Lung (tissue), 16 donors: ENCODE measurements around the gene CACNB1. TPM values are rescaled to one million over a fixed set of nuclear protein-coding genes. Genes with fewer than 3 reads are reported as not detected.
A peak's percentile ranks its signal among the peaks of the same experiment; 100 is the strongest.

Experiments
- ATAC-seq: fragments of 200-7000 bp; cut with Tn5 transposase; one replicate; pipeline ENCODE4 v1.9.1; 2020; ENCODE audit warnings: moderate number of reproducible peaks; ENCODE audit not compliant: insufficient read depth, low FRiP score
- DNase-seq, 3 donors: peaks; one replicate each; pipeline ENCODE4 v3.0.0-alpha.2; 2013 to 2017
- H3K27ac ChIP-seq, 2 donors: one replicate each; pipeline ENCODE4 v1.5.1; 2013; ENCODE audit warnings: mild to moderate bottlenecking in 2 of 2, moderate library complexity in 2 of 2, control low read depth in 1 of 2, inconsistent platforms in 1 of 2, low read depth in 1 of 2, low read length in 1 of 2
- H3K27me3 ChIP-seq, 3 donors: one replicate each; pipeline ENCODE4 v1.5.1; 2013; ENCODE audit warnings: low read length in 2 of 3; ENCODE audit not compliant: control insufficient read depth in 3 of 3, insufficient read depth in 3 of 3
- H3K36me3 ChIP-seq, 4 donors: one replicate each; pipeline ENCODE4 v1.5.1; 2013; ENCODE audit warnings: low read length in 4 of 4, mild to moderate bottlenecking in 1 of 4, moderate library complexity in 1 of 4; ENCODE audit not compliant: control insufficient read depth in 4 of 4, insufficient read depth in 4 of 4
- H3K4me1 ChIP-seq, 5 donors: one replicate each; pipeline ENCODE4 v1.5.1; 2013; ENCODE audit warnings: low read length in 5 of 5, mild to moderate bottlenecking in 2 of 5, moderate library complexity in 1 of 5; ENCODE audit not compliant: control insufficient read depth in 5 of 5, insufficient read depth in 5 of 5
- H3K4me3 ChIP-seq: one replicate; pipeline ENCODE4 v1.5.1; 2013; ENCODE audit warnings: mild to moderate bottlenecking, control low read depth, moderate library complexity
- H3K9ac ChIP-seq, 2 donors: one replicate each; pipeline ENCODE4 v1.5.1; 2013; ENCODE audit warnings: low read length in 2 of 2, control low read depth in 1 of 2; ENCODE audit not compliant: insufficient read depth in 1 of 2
- H3K9me3 ChIP-seq, 4 donors: one replicate each; pipeline ENCODE4 v1.5.1; 2013; ENCODE audit warnings: low read length in 3 of 4, mild to moderate bottlenecking in 1 of 4, moderate library complexity in 1 of 4; ENCODE audit not compliant: control insufficient read depth in 4 of 4, insufficient read depth in 3 of 4
- WGBS, 2 donors: extraction: QIAGEN DNeasy Blood & Tissue Kit; methylation state at CpG; one replicate each; pipeline ENCODE4 v1.1.7; 2013; 5-methylcytosine and 5-hydroxymethylcytosine counted together
- long read RNA-seq, 5 donors: transcript quantifications; one replicate each; lab custom pipeline, GENCODE V29; 2026
- polyA plus RNA-seq, 2 donors: library from polyadenylated mRNA; stranded (reverse); fragments of 200-250 nt; gene quantifications; one replicate each; pipeline ENCODE4 v1.2.1, GENCODE V29; 2013
- total RNA-seq, 2 donors: library from RNA; depleted of rRNA in 1 of 2; stranded (reverse); fragments of >200 nt in 1 of 2; gene quantifications; one replicate each; pipeline ENCODE4 v1.2.1, GENCODE V29; 2014 to 2021
- TF ChIP-seq, protein P1 (sequence below): IDR thresholded peaks from 2 replicates; pipeline ENCODE4 v1.5.1; 2012; ENCODE audit warnings: mild to moderate bottlenecking; ENCODE audit errors: control extremely low read depth, extremely low read depth
- donor health status: control.
- donor health status: control.
- donor health status: Bipolar disorder and iron deficiency.
- donor health status: healthy.
- donor health status: DM: yes; HTN: yes; CAD: no.

CACNB1 gene
- 10 to 100 TPM in 1 of 2 donors, 1 to 10 TPM in 1; 8.2 to 49.6 TPM for total RNA-seq
- polyA plus RNA-seq = 10 to 100 TPM in 1 of 2 donors, 1 to 10 TPM in 1; 6.8 to 35.1 TPM
- long read RNA-seq, donor 1 = 0 reads
- long read RNA-seq, donor 2, partial matches to known transcripts = 1,812 of 2,620 reads
- long read RNA-seq, donor 2, other reads (novel, unspliced or antisense) = 808 of 2,620 reads
- long read RNA-seq, donor 3 = 0 reads
- long read RNA-seq, donor 4, partial matches to known transcripts = 0 of 1 reads
- long read RNA-seq, donor 4, other reads (novel, unspliced or antisense) = 0 of 1 reads
- long read RNA-seq, donor 5, partial matches to known transcripts = 3,324 of 4,978 reads
- long read RNA-seq, donor 5, other reads (novel, unspliced or antisense) = 1,654 of 4,978 reads

GRCh38 chr17:39197380-39198185 is at the start of gene CACNB1:
CACNB1 (minus strand) TSS chr17:39197669; CDS start chr17:39197495, 174 bp downstream.
- no peaks in the 10 kb centered on the region for H3K9me3 ChIP-seq
- peak; percentile 58 for ATAC-seq
- H3K27ac ChIP-seq = peak within 1 kb of the TSS; percentile 27 to 80
- peaks cover 3 to 52% (median 9%) of the 10 kb centered on the region in 5 donors for H3K4me1 ChIP-seq
- WGBS, 2 donors = 1% methylated on average over 43 to 55 of the region's 55 CpGs
- peak within 1 kb of the TSS; percentile 75 for H3K4me3 ChIP-seq
- TF ChIP-seq, protein P1, sequence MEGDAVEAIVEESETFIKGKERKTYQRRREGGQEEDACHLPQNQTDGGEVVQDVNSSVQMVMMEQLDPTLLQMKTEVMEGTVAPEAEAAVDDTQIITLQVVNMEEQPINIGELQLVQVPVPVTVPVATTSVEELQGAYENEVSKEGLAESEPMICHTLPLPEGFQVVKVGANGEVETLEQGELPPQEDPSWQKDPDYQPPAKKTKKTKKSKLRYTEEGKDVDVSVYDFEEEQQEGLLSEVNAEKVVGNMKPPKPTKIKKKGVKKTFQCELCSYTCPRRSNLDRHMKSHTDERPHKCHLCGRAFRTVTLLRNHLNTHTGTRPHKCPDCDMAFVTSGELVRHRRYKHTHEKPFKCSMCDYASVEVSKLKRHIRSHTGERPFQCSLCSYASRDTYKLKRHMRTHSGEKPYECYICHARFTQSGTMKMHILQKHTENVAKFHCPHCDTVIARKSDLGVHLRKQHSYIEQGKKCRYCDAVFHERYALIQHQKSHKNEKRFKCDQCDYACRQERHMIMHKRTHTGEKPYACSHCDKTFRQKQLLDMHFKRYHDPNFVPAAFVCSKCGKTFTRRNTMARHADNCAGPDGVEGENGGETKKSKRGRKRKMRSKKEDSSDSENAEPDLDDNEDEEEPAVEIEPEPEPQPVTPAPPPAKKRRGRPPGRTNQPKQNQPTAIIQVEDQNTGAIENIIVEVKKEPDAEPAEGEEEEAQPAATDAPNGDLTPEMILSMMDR = no peak
- H3K9ac ChIP-seq = no peak within 1 kb of the TSS
- H3K27me3 ChIP-seq = no peaks in the 10 kb centered on the region
- peak; percentile 87 to 90 (median 90) for DNase-seq
- H3K36me3 ChIP-seq = peaks cover 6 to 18% (median 15%) of the 10 kb centered on the region in 4 donors

DNA sequence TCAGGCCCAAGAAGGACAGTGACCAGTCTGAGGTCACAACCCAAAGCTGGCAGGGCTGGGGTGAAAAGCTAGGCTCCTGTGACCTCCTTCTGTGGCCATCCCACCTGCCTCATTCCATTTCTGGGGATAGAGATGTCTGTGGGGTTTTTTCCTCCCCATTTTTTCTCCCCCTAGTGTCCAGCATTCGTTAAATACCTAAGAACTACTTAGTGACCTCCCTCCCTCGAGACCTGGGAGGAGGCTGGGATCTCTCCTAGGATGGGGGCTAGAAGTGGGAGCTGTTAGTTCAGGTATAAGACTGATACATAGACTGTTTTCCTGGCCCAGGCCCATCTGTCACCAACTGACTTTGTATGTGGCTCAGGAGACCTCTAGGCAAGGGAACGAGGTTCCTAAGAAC is 48.8 kb upstream of the CACNB1 start:
- TF ChIP-seq, protein P1 = no peak
- Histone ChIP-seq H3K36me3 (peaks cover 0 to 2% (median 0%) of the 10 kb centered on the region in 4 donors), H3K27ac (no peak overlapping the region), H3K4me3 (no peak overlapping the region), H3K4me1 (no peaks in the 10 kb centered on the region), H3K27me3 (no peaks in the 10 kb centered on the region), H3K9me3 (no peaks in the 10 kb centered on the region), H3K9ac (no peak overlapping the region)
- DNase-seq = no peak
- no peak for ATAC-seq
- 45 to 60% methylated on average over 3 of the region's 3 CpGs for WGBS, 2 donors

GRCh38 chr17:39244600-39245570 is 47.4 kb upstream of the CACNB1 start:
- WGBS, 2 donors = 40 to 44% methylated on average over 6 of the region's 6 CpGs
- no peaks in the 10 kb centered on the region for H3K27me3 ChIP-seq
- no peak overlapping the region for H3K9ac ChIP-seq
- H3K4me1 ChIP-seq = no peaks in the 10 kb centered on the region
- H3K9me3 ChIP-seq = no peaks in the 10 kb centered on the region
- TF ChIP-seq, protein P1 = peak; percentile 93
- DNase-seq (peak; percentile 87 to 88 (median 87)), ATAC-seq (peak; percentile 83)
- peaks cover 0 to 2% (median 0%) of the 10 kb centered on the region in 4 donors for H3K36me3 ChIP-seq
- H3K27ac ChIP-seq = no peak overlapping the region
- no peak overlapping the region for H3K4me3 ChIP-seq
